Measurements from ENCODE around the gene KCNJ6.
A peak's percentile ranks its signal among the peaks of the same experiment; 100 is the strongest.
"Not testable (repeated sequence)": the region's sequence is repeated elsewhere in the genome, so short reads cannot be mapped to it uniquely, and the experiment has no call there.

The KCNJ6 gene

DNA sequence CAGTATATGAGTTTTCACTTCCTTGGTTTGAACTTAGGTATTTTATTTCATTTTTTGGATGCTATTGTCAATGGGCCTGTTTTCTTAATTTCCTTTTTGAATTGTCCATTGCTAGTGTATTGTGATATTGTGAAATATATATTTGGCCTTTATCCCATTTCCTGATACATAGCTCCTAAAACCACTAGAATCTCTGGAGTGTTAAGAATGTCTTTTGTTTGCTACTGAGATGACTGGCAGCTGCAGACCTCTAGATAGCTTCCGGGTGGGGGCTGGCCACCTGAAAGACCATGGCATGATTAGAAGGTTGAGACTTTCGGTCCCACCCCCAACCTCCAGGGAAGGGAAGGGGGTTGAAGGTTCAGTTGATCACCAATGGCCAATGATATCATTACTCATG is 245.4 kb downstream of the KCNJ6 start:
- DNase-seq: no peak

DNA sequence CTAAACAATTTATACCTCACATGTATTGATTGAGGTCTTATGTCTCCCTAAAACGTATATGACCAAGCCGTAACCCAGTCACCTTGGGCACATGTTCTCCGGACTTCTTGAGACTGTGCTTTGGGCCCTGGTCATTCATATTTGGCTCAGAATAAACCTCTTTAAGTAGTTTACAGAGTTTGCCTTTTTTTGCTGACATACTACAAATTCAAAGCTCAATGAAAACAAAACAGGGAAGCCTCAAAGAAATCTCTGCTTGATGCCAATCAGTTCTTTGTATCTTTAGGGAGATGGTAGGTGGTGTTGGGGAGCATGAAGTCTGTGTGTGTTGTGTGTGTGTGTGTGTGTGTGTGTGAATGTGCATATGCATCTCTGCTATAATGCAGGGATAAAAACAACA is 247.0 kb downstream of the KCNJ6 start:
- no peak for DNase-seq

DNA sequence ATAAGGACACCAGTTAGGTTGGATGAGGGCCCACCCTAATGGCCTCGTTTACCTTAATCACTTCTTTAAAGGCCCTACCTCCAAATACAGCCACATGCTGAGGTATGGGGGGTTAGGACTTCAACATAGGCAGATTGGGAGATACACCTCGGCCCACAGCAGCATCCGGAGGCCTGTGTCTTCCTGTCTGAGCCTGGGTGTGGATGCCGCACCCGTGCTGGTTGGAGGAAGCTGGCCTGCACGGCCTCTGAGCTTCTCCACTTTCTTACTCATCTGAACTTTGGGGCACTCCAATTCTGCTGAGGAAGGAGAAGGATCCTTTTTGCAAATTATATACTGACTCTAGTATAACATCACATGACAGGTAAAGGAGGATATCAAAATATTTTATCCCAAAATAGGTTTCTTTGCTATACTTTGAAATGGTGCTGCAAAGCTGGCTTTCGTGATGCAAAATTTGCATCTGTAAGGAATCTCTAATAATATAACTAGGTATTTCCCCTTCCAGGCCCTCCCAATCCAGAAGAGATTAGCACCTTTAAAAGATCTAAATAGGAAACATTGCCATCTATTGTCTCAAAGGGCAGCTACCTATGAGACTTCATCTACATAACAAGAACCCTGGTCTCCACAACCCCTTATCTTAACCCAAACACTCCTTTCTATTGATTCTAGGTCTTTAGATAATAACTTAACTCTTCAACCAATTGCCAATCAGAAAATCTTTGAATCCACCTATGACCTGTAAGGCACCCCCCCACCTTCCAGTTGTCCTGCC is 247.6 kb downstream of the KCNJ6 start:
- no peak for DNase-seq

DNA sequence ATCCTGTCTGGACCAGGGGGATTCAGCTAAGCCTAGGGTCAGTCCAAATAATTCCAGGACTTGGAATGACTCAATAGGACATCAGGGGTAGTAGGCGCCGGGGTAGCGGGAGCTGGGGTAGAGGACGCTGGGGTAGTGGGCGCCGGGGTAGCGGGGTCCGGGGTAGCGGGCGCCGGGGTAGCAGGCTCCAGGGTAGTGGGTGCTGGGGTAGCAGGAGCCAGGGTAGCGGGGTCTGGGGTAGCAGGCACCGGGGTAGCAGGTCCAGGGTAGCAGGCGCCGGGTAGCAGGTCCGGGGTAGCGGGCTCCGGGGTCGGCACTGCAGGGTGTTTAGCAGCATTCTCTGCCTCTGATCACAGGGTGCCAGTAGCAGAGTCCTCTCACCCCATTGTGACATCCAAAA is 248.9 kb downstream of the KCNJ6 start:
- DNase-seq: no peak

DNA sequence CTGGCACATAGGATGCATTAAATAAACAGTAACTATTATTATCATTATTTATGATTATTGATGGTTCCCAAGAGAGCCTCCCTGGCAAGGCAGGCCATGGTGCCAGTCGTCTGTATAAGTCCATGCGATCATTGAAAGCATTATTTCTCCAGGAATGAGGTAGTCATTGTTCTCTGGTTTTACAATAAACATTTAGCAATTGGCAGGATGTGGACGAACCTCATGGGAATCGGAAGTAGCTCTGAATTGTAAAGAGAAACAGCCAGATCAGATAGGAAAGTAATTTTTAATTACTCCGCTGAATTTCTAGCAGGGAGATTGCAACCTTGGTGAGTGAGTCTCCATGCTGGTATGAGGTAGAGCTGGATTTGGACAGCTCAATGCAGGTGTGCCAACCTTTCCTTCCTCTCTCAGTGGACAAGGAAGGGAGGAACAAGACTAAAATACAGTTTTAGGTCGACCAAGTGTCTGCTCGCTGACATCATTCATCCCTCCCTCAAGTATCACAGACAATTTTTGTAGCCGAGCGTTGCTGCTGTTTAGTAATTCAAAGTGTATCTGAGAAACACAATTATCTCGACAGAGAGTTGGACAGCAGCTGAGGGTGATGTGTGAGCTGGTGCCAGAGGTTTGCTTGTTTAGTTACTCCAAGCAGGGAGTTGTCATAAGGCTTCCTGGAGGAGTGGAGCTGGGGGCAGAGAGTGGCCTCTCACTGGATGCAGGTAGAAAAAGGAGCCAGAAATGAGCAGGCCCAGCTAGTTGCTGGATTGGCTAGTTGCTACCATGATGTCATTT is 250.8 kb downstream of the KCNJ6 start:
- peak; percentile 29 for DNase-seq

DNA sequence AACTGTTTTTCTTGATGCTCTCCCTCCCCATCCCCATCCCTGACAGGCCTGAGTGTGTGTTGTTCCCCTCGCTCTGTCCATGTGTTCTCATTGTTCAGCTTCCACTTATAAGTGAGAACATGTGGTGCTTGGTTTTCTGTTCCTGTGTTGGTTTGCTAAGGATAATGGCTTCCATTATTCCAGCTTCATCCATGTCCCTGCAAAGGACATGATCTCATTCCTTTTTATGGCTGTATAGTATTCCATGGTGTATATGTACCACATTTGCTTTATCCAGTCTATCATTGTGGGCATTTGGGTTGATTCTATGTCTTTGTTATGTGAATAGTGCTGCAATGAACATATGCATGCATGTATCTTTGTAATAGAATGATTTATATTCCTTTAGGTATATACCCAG is 254.0 kb downstream of the KCNJ6 start:
- DNase-seq: not testable (repeated sequence)

DNA sequence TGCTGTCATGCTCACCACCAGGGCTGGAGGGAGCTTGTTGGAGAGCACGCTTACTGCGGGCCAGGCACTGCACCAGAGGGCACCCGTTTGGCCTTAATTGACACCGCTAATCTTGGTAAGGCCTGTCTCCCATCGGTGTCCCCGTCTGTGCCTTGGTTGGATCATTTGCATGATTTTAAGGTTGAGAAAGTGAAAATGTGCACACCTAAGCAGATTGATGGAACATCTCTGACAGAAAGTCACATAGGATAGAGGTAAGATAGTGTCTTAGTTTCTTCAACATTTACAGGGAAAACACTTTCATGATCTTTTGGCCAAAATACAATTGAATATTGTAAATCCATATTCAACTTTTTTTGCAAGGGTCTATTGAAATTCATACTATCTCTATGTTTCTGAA is 255.5 kb downstream of the KCNJ6 start:
- DNase-seq: no peak

DNA sequence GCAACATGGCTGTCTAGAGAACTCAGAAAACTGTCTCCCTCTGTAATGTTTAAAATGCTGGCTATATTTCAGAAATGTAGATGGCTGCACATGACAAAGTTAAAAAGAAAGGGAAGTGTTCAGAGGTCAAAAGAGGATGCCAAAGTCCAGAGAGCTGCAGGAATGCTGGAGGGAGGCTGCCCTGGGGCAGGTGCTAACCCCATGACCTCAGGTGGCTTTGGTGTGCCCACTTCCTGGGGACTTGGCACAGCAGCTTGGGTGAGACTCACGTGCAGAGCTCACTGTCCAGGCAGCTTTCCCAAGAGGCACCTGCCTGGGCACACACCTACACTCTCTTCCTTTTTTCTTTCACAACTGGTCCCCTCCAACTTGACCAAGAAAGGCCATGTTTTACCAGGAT is 256.4 kb downstream of the KCNJ6 start:
- no peak for DNase-seq

DNA sequence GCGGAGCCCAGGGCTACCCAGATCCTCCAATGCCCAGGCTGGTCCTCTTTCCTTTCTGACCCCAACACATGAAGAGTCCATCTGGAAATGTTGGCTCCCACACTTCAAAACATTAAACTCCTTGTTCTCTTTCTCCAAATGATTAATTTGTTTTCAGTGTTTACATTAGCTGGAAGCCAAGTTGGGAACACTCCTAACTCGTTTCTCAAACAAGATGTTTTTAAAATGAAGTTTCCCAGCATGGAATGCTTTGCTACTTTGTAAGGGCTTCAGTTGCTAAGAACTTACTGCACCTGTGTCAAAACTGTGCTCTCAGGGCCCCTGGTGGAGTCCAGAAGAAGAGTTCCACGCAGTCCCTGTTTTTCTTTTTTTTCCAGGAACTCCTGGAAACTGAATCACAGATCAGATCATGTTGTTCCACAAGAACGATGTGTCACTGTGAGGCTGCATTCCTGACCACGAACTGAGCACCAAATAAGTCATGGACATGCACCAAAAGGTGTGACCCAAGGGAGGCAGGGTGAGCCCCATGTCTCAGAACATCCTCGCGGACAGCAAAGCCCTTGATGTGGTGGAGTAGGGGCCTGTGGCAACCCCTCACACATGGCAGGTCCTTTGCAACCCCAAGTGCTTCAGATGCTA is 257.3 kb downstream of the KCNJ6 start:
- peak; percentile 11 for DNase-seq

DNA sequence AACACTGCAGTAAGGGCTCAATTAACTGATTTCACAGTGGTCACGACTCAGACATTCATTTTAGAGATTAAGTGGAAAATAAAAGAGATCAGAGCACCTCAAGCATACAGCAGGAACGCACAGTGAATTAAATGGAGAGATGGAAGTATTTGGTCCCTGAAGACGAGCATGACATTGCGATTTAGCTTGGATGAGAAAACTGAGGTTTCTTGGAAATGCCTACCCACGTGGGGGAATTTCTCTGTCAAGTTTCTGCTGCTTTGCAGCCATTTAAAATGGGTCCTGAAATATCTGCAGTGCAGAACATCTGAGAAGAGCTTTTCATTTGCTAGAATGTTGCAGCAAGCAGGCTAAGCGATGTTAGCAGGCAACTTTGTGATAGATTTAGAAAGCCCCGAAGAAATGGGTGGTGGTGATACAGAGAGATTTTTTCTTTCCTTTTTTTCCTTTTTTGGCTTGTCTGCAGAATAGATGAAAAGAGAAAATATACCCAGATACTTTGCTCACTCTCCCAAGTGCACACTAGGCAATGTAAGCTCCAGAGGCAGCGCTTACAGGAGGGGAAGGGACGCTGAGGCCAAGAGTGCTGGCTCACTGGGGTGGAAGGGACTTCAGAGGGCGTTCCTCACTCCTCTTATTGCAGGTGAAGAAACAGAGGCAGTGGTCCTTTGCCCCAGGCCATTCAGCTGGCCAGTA is 258.0 kb downstream of the KCNJ6 start:
- no peak for DNase-seq

DNA sequence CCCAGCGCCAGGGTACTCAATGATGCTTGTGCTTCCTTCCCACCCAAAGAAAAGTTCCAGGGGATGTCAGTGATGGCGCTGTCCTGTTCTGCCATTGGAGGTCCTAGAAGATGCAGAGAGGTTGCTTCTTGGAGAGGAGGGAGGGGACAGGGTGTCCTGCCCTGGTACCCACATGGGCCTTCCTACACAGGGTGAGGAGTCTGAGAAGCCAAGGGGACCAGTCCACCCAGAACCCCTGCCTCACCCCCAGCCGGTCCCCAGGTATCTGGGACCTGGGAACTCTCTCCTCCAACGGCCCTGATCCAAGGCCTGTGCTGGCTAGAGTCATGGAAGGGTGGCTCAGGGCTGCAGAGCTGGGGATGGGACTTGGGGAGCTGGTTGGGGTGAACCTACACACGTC is 259.4 kb downstream of the KCNJ6 start:
- no peak for DNase-seq

DNA sequence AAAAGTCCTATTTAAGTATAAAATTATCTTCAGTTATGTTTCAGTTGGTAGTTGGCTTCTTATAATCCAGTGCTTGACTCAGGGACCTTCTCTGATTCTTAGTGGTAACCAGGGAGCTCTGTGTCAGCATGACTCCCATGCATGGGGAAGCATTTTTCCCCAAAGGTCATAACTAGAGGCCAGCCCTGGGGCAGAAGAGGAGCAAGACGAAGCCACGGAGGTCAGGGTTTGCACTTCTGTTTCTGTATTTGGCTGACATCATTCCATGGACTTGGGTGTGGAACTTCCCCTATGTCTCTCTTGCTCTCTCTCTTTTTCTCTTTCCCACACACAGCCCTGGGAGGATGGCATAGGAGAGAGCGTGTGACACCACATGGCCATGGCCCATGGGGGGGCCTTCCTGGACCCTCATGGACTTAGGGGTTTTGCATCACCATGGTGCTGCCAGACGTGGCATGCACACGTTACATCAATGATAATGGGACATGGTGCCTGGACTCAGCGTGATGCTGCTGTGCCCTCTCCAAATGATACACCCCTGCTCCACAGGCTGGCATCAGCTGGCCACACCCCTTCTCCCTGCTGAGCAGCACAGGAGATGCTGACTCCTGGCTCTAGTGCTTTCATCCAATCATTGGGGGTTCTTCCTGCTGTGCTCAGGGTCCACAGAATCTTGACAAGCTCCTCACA is 260.5 kb downstream of the KCNJ6 start:
- no peak for DNase-seq

DNA sequence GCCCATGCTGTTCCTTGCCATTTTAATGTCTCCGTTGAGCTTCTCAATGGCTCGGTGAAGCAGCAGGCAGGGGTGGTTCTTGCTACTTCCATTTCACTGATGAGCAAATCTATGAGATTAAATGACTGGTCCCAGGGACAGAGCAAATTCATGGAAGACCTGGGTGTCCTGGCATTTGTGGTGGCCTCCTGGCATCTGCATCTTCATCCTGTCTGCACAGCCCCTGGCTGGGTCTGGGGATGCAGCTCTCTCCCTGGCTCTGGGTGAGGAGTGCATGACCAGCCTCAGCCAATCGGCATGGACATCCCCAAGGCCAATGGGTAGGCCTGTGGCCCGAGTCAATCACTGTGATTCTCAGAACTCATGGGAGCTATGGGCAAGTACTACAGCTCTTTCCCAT is 261.7 kb downstream of the KCNJ6 start:
- DNase-seq: no peak

DNA sequence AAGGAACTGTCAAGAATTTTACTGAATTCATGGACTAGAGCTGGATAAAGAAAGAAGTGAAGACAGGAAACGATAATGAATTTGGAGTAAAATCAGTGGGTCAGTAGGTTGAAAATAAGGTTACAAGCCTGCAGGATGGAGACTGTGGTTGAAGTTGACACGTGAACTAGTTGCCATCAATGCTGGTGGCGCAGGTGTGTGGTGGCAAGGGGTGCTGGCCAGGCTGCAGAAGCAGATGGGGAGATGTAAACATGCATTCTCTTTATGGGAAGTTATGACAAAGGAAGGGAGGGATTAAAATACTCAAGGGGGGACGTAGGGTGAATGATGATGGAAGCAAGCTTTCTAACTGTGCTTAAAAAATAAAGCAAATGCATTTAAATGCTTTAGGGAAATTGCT is 263.1 kb downstream of the KCNJ6 start:
- no peak for DNase-seq

DNA sequence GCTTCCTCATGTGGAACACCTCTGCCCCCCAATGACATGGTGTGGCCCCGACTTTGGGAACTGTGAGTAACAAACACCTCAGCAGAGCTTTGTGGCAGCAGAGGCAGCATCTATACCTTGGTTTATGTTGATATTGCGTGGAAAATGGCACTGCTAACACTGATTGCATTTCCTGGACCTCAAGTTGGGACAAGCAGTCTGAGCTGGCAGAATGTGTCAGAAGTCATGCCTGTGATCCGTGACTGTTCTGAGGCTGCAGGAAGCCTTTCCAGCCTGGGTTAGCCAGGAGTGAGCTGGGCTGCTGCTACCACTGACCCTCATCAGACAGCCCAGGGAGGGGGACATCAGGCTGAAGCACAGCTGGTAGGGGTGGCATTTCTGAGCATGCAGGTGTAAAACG is 268.5 kb downstream of the KCNJ6 start:
- DNase-seq: no peak

DNA sequence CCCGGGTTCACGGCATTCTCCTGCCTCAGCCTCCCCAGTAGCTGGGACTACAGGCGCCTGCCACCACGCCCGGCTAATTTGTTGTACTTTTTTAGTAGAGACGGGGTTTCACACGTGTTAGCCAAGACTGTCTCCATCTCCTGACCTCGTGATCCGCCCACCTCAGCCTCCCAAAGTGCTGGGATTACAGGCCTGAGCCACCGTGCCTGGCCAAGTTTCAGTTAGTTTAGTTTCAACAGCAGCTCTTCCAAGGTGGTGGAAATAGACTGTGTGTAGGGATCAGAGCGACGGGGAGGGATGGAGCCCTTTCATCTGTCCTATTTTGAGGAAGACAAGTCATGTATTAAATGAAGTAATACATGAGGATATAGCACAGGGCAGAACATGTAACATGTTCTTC is 269.5 kb downstream of the KCNJ6 start:
- not testable (repeated sequence) for DNase-seq

DNA sequence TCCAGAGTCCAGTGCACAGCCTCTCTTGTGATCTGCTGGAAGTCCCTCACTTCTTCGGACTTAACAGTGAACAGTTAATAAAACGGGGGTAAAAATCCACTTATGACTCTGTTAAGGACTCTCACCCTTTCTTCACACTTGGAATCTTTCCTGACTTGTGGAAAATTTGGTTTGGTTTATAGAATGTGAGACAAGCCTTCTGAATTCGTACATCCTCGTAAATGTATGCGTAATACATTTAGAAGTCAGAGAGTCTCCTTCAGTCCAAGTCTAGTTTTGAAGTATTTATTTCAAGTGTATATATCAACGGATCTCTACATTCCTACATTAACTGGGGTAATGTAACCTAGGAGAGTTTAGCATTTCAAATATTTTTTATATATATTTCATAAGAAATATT is 270.4 kb downstream of the KCNJ6 start:
- no peak for DNase-seq

DNA sequence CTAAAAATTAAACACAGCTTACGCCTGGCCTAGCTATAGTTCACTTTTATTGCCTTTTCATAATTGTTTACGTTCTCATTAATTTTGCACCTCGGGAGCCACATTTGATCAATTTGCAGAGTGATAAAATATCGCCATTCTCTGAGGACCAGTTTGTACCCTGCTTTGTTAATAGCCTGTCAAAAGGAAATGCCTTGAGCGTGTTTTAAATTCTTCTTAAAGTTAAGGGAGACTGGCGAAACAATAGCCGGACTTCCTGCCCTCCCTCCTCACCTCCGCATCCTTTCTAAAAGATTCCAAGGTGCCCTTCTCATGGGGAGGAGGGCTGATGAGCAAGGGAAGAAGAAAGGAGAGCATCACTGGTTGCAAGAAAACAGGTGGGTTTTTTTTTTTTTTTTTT is 271.6 kb downstream of the KCNJ6 start:
- DNase-seq: no peak

DNA sequence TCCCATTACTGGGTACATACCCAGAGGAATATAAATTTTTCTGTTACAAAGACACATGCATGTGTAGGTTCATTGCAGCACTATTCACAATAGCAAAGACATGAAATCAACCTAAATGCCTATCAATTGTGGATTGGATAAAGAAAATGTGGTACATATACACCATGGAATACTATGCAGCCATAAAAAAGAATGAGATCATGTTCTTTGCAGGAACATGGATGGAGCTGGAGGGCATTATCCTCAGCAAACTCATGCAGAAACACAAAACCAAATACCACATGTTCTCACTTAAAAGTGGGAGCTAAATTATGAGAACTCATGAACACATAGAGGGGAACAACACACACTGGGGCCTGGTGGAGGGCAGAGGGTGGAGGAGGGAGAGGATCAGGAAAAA is 272.4 kb downstream of the KCNJ6 start:
- DNase-seq: not testable (repeated sequence)

DNA sequence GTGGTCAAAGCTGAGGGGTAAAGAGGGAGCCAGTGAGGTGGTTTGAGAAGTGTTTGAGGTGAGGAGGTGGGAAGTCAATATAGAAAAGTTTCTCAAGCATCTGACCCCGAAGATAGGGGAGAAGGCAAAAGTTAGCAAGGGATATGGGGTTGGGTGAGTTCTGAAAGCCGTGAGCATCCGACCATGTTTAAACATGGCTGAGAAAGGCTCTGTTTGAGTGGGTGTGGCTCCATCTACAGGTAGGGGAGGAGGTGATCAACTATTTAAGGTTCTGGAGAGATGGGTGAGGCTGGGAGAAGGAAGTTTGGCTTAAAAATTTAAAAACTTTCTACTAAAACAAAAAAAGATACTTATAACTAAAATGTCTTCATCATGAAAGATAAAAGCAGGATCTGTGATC is 273.8 kb downstream of the KCNJ6 start:
- DNase-seq: peak; percentile 72

DNA sequence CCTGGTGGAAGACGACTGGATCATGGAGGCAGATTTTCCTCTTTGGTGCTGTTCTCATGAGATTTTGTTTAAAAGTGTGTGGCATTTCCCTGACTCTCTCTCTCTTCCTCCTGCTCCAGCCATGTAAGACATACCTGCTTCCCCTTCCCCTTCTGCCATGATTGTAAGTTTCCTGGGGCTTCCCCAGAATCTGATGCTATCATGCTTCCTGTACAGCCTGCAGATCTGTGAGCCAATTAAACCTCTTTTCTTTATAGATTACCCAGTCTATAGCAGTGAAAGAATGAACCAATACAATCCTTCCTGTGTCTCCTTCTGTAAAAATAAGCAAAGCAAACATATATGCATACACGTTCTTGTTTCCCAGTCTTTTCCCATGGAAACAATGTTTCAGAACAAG is 276.5 kb downstream of the KCNJ6 start:
- DNase-seq: no peak

DNA sequence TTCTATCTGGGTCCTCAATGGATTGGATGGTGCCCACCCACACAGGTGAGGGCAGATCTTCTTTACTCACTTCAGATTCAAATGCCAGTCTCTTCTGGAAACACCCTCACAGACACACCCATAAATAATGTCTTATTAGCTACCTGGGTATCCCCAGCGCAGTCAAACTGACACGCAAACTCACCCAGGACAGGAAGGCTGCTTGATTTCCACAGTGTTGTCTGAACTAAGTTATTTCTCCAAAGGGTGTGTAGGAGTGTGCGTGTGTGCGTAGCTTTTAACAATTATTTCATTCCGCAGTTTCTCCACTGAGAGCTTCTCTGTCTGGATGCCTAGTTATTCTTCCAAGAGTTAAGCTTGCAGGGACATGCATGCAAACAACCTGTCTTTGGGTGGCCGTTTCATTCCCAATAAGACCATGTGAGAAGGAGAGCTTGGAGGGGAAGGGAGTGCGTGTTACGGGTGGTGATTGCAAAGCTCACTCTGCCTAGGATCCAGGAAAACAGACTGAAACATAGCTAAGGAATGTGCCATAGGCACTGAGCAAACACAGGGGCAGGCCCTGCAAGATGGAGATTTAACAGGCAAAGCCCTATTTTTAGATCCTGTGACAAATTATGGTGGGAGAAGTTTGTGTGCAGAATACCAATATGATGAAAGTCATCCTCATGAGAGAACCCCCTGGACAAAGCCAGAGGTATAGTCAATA is 280.0 kb downstream of the KCNJ6 start:
- DNase-seq: no peak
